Brain microvascular endothelial cell (primary cell): ENCODE results near the gene ACTN2.

Experiments
- DNase-seq: peaks from one replicate; pipeline ENCODE4 v3.0.0-alpha.2; 2020
- H3K27ac ChIP-seq: fragments of 250-450 bp; sonication (Bioruptor Pico); 2 replicates; pipeline ENCODE4 v1.5.1; 2020; ENCODE audit warnings: mild to moderate bottlenecking, moderate library complexity
- H3K27me3 ChIP-seq: fragments of 250-450 bp; sonication (Bioruptor Pico); replicated peaks from 2 replicates; pipeline ENCODE4 v1.5.1; 2020; ENCODE audit warnings: mild to moderate bottlenecking
- H3K36me3 ChIP-seq: fragments of 250-450 bp; sonication (Bioruptor Pico); replicated peaks from 2 replicates; pipeline ENCODE4 v1.5.1; 2020; ENCODE audit warnings: mild to moderate bottlenecking
- H3K4me3 ChIP-seq: 2 replicates; pipeline ENCODE4 v1.5.1; 2011; ENCODE audit warnings: low read depth, mild to moderate bottlenecking, control low read depth, low read length, moderate library complexity
- CTCF ChIP-seq: IDR thresholded peaks from 2 replicates; pipeline ENCODE4 v1.5.1; 2011; ENCODE audit warnings: low read depth, mild to moderate bottlenecking, moderate library complexity, low read length, control low read depth, inconsistent platforms; ENCODE audit errors: missing control alignments
- in situ Hi-C: cut with HindIII; loops from 2 replicates; pipeline ENCODE4 v1.10.0; 2017; ENCODE audit warnings: low sequenced_read_pairs, low pct_ligation_motif_present

The ACTN2 gene

GRCh38 chr1:236808564-236809130, 122.3 kb downstream of the ACTN2 start:
- in situ Hi-C loops: no loop called here
- no peak overlapping the region for H3K27ac ChIP-seq
- peaks cover 9% of the 10 kb centered on the region for H3K36me3 ChIP-seq
- H3K27me3 ChIP-seq: no peaks in the 10 kb centered on the region
- no peak for TF ChIP-seq CTCF
- H3K4me3 ChIP-seq: no peak overlapping the region
- no peak for DNase-seq

- H3K36me3 ChIP-seq: peaks cover 9% of the 10 kb centered on the region
- in situ Hi-C loops: no loop called here
Measured at GRCh38 chr1:236809148-236809547, 122.8 kb downstream of the ACTN2 start.

GRCh38 chr1:236810018-236810417, 123.7 kb downstream of the ACTN2 start:
- in situ Hi-C loops: no loop called here
- no peak overlapping the region for H3K4me3 ChIP-seq
- no peak for TF ChIP-seq CTCF
- H3K36me3 ChIP-seq: peaks cover 9% of the 10 kb centered on the region
- no peak for DNase-seq
- no peaks in the 10 kb centered on the region for H3K27me3 ChIP-seq
- no peak overlapping the region for H3K27ac ChIP-seq

More at GRCh38 chr1:236809148-236809547, 122.8 kb downstream of the ACTN2 start:
- no peak for TF ChIP-seq CTCF
- no peak for DNase-seq
- Histone ChIP-seq H3K4me3 (no peak overlapping the region), H3K27ac (no peak overlapping the region), H3K27me3 (no peaks in the 10 kb centered on the region)

- Histone ChIP-seq H3K27ac (no peak overlapping the region), H3K36me3 (peaks cover 9% of the 10 kb centered on the region), H3K4me3 (no peak overlapping the region), H3K27me3 (no peaks in the 10 kb centered on the region)
- in situ Hi-C loops: no loop called here
- no peak for DNase-seq
- no peak for TF ChIP-seq CTCF
Measured at GRCh38 chr1:236812334-236813030, 126.2 kb downstream of the ACTN2 start.
